ENCODE results near the gene CCDC148. TPM values are rescaled to one million over a fixed set of nuclear protein-coding genes. Genes with fewer than 3 reads are reported as not detected.
"Not testable (repeated sequence)": the region's sequence is repeated elsewhere in the genome, so short reads cannot be mapped to it uniquely, and the experiment has no call there.

CCDC148 gene
- polyA plus RNA-seq, 4 donors: 1.2 to 10.5 (median 8.8) TPM

GRCh38 chr2:158223066-158223465 lies 233.5 kb downstream of the CCDC148 start:
- DNase-seq (ENCODE audit: low read depth in 4 of 4, low spot score in 3 of 4): not testable (repeated sequence)

- DNase-seq (ENCODE audit: low read depth in 4 of 4, low spot score in 3 of 4): no peak
These were observed 235.2 kb downstream of the CCDC148 start for GRCh38 chr2:158221063-158222020.

- DNase-seq (ENCODE audit: low read depth in 4 of 4, low spot score in 3 of 4): no peak
These were observed 239.0 kb downstream of the CCDC148 start for GRCh38 chr2:158217593-158217992.

GRCh38 chr2:158214431-158214830 lies 242.1 kb downstream of the CCDC148 start:
- no peak for DNase-seq (ENCODE audit: low read depth in 4 of 4, low spot score in 3 of 4)

GRCh38 chr2:158213773-158214172 lies 242.8 kb downstream of the CCDC148 start:
- no peak for DNase-seq (ENCODE audit: low read depth in 4 of 4, low spot score in 3 of 4)

- no peak for DNase-seq (ENCODE audit: low read depth in 4 of 4, low spot score in 3 of 4)
These were observed 244.3 kb downstream of the CCDC148 start for GRCh38 chr2:158212301-158212700.

GRCh38 chr2:158211502-158211901 lies 245.1 kb downstream of the CCDC148 start:
- no peak for DNase-seq (ENCODE audit: low read depth in 4 of 4, low spot score in 3 of 4)

- DNase-seq (ENCODE audit: low read depth in 4 of 4, low spot score in 3 of 4): no peak
These were observed 249.2 kb downstream of the CCDC148 start for GRCh38 chr2:158207354-158207753.

- DNase-seq (ENCODE audit: low read depth in 4 of 4, low spot score in 3 of 4): no peak
These were observed 251.3 kb downstream of the CCDC148 start for GRCh38 chr2:158205215-158205614.

- no peak for DNase-seq (ENCODE audit: low read depth in 4 of 4, low spot score in 3 of 4)
These were observed 251.8 kb downstream of the CCDC148 start for GRCh38 chr2:158204741-158205165.

- DNase-seq (ENCODE audit: low read depth in 4 of 4, low spot score in 3 of 4): no peak
These were observed 254.3 kb downstream of the CCDC148 start for GRCh38 chr2:158202161-158202815.

GRCh38 chr2:158199928-158200650 lies 256.5 kb downstream of the CCDC148 start:
- no peak for DNase-seq (ENCODE audit: low read depth in 4 of 4, low spot score in 3 of 4)

- no peak for DNase-seq (ENCODE audit: low read depth in 4 of 4, low spot score in 3 of 4)
These were observed 258.6 kb downstream of the CCDC148 start for GRCh38 chr2:158197940-158198339.

- no peak for DNase-seq (ENCODE audit: low read depth in 4 of 4, low spot score in 3 of 4)
These were observed 262.3 kb downstream of the CCDC148 start for GRCh38 chr2:158194229-158194628.

GRCh38 chr2:158192515-158193443 lies 263.8 kb downstream of the CCDC148 start:
- no peak for DNase-seq (ENCODE audit: low read depth in 4 of 4, low spot score in 3 of 4)

GRCh38 chr2:158191076-158191895 lies 265.3 kb downstream of the CCDC148 start:
- peak in 1 of 4 donors; percentile 37 for DNase-seq (ENCODE audit: low read depth in 4 of 4, low spot score in 3 of 4)

- DNase-seq (ENCODE audit: low read depth in 4 of 4, low spot score in 3 of 4): no peak
These were observed 267.0 kb downstream of the CCDC148 start for GRCh38 chr2:158189526-158189925.

- DNase-seq (ENCODE audit: low read depth in 4 of 4, low spot score in 3 of 4): no peak
These were observed 268.6 kb downstream of the CCDC148 start for GRCh38 chr2:158187908-158188307.
